GM12874 (cell line): Measurements from ENCODE around the gene ACOT8.

Source experiments
- CTCF ChIP-seq: IDR thresholded peaks from 2 replicates; pipeline ENCODE4 v1.5.1; 2011; ENCODE audit warnings: low read depth, mild to moderate bottlenecking, control low read depth, low read length, moderate library complexity; ENCODE audit not compliant: insufficient read depth

ACOT8 gene

DNA sequence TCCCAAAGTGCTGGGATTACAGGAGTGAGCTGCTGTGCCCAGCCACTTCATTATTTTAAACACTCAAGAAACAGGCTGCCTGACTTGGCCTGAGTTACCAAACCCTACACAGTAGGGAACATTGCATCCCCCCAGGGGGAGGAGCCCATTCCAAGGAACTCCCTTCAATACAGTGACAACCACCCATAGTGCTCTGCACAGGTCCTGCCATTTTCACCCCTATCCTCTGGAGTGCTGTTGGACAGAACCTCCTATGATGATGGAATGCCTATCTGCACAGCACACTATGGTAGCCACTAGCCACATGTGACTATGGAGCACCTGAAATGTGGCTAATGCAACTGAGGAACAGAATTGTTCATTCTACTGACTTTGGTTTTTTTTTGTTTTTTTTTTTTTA is 11.7 kb downstream of the ACOT8 start:
- TF ChIP-seq CTCF: no peak

DNA sequence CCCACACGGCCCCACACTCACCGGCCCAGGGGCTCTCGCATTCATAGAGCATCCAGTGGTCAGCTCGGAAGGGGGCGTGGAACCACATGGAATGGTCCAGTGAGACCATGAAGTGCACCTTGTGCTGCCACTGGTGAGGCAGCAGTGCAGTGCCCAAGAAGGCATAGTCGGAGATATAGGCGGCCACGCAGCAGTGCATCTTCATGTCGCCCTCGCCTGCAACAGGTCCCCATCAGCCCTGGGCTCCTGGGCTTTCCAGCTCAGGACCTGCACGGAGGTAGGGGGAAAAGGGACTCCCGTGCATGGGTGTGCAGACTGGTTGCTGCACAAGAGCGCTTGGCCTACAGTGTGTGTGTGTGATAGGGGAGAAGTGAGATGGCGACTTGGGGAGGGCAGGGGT is 13.7 kb downstream of the ACOT8 start:
- no peak for TF ChIP-seq CTCF

GRCh38 chr20:45842169-45842812 is 14.9 kb downstream of the ACOT8 start:
- TF ChIP-seq CTCF: no peak

DNA sequence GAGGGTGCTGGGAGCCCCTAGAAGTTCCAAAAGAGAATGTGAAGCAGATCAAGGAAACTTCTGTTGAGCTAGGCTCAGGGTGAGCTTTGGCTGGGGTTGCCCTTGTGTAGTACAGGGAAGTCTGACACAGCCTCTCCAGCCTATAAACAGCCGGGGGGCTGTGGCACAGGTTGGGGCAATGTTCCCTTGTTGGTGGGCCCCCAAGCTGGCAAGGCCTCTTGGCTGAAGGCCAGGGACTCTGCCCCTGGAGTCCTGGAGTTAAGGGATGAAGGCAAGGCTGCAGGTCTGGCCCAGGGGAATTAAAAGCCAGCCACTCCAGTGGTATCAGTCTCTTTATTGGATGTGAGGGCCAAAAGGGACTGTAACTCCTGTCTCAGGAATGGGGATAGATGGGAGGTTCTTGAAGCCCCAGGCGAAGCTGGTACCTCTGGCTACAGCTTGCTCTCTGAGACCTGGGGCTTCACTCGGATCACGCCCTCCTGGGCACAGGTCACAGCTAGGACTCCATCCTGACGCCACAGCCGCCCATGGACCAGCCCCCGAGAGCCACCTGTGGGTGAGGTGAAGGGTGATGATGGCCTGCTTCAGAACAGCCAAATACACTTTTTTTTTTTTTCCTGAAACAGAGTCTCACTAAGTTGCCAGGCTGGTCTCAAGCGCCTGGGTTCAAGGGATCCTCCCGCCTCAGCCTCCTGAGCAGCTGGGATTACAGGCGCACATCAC is 15.6 kb downstream of the ACOT8 start:
- TF ChIP-seq CTCF: no peak

DNA sequence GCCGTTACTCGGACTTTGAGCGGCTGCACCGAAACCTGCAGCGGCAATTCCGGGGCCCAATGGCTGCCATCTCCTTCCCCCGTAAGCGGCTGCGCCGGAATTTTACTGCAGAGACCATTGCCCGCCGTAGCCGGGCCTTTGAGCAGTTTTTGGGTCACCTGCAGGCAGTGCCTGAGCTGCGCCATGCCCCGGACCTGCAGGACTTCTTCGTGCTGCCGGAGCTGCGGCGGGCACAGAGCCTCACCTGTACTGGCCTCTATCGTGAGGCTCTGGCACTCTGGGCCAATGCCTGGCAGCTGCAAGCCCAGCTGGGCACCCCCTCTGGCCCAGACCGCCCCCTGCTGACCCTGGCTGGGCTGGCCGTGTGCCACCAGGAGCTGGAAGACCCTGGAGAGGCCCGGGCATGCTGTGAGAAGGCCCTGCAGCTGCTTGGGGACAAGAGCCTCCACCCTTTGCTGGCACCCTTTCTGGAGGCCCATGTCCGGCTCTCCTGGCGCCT is 16.4 kb downstream of the ACOT8 start:
- no peak for TF ChIP-seq CTCF

GRCh38 chr20:45836841-45837240 is 20.4 kb downstream of the ACOT8 start:
- no peak for TF ChIP-seq CTCF

GRCh38 chr20:45835825-45836224 is 21.4 kb downstream of the ACOT8 start:
- TF ChIP-seq CTCF: no peak
